ENCODE data around the gene NFYA. TPM values are rescaled to one million over a fixed set of nuclear protein-coding genes. Genes with fewer than 3 reads are reported as not detected.

NFYA gene
- total RNA-seq (2011; cell fraction: chromatin; rRNA removed; ENCODE audit: low replicate concordance), result 14.4 and 20.1 TPM in 2 replicates
- total RNA-seq (2011; cell fraction: nucleolus; rRNA removed), result 8.7 and 9.7 TPM in 2 replicates
- 11.2 and 12.9 TPM in 2 replicates for total RNA-seq (2011; cell fraction: nucleoplasm; rRNA removed)
- 18.6 and 23.8 TPM in 2 replicates for total RNA-seq (2014; rRNA removed)
- 19.2 and 20.4 TPM in 2 replicates for total RNA-seq (2014; rRNA removed; fragmentation: Illumina TruSeq; extraction: Trizol)
- total RNA-seq (2015; rRNA removed; fragmentation: Illumina TruSeq; extraction: Trizol), result 24.4 and 26.6 TPM in 2 replicates
- 24.3 and 27.4 TPM in 2 replicates for total RNA-seq (2021)
- 21.8 and 25.1 TPM in 2 replicates for polyA plus RNA-seq (2011; rRNA removed)
- polyA plus RNA-seq (2011; cell fraction: cytosol; rRNA removed), result 24.0 and 24.5 TPM in 2 replicates
- polyA plus RNA-seq (2011; cell fraction: nucleus; rRNA removed), result 31.2 and 32.0 TPM in 2 replicates
- polyA plus RNA-seq (2012), result 18.8 and 30.1 TPM in 2 replicates
- 31.2 and 37.1 TPM in 2 replicates for polyA plus RNA-seq (2014; fragmentation: Illumina TruSeq; extraction: Trizol)
- polyA plus RNA-seq (2014; fragmentation: Nextera tagmentation; extraction: Ambion mirVana), result 10 to 100 TPM in 1 of 2 experiments, 1 to 10 TPM in 1; 7.3 to 10.1 TPM
- 21.9 and 22.7 TPM in 2 replicates for polyA plus RNA-seq (2014; rRNA removed)
- polyA minus RNA-seq (2011; rRNA and poly(A)+ RNA removed), result 51.8 and 65.3 TPM in 2 replicates
- polyA minus RNA-seq (2011; cell fraction: cytosol; rRNA and poly(A)+ RNA removed), result 24.0 and 33.8 TPM in 2 replicates
- 11.7 and 20.1 TPM in 2 replicates for polyA minus RNA-seq (2011; cell fraction: nucleus; rRNA and poly(A)+ RNA removed)
- percentile 81 among the genes with signal in this experiment for Bru-seq, nascent RNA
- BruChase-seq, experiment 1, labeled RNA remaining after a 2-hour chase, result percentile 77 among the genes with signal in this experiment
- percentile 83 among the genes with signal in this experiment for BruChase-seq, experiment 2, labeled RNA remaining after a 6-hour chase
- long read RNA-seq, experiment 1, transcript NFYA-202 (9 exons, 1,660 nt), result major isoform, 38 of 132 reads
- long read RNA-seq, experiment 1, partial matches to known transcripts, result 29 of 132 reads
- long read RNA-seq, experiment 1, other reads (novel, unspliced or antisense), result 64 of 132 reads
- long read RNA-seq, experiment 2, transcript NFYA-202 (9 exons, 1,660 nt), result major isoform, 6 of 36 reads
- long read RNA-seq, experiment 2, partial matches to known transcripts, result 2 of 36 reads
- long read RNA-seq, experiment 2, other reads (novel, unspliced or antisense), result 28 of 36 reads
- long read RNA-seq, experiment 3, partial matches to known transcripts, result 2 of 8 reads
- long read RNA-seq, experiment 3, other reads (novel, unspliced or antisense), result 2 of 8 reads

GRCh38 chr6:41072836-41073202 lies at the start of gene NFYA:
NFYA (plus strand) TSS chr6:41072974; CDS start chr6:41079090, 6,116 bp downstream.
- ChIA-PET POLR2A (interaction anchor here (0.6 to 1.2 kb wide), 6 partner anchors 9 to 1740 kb away, joined by 3 to 5 read pairs (median 3); no protein-coding TSS in a partner anchor), CTCF (ENCODE audit: low intra/inter-chr PET ratio) (interaction anchor here (0.7 kb wide), 1 partner anchor 1777 kb away, joined by 3 read pairs; no protein-coding TSS in a partner anchor)
- Histone ChIP-seq H3K79me2 (ENCODE audit: control insufficient read depth, insufficient read depth, low read length) (peaks cover 64% of the 10 kb centered on the region), H3K27me3 (ENCODE audit: control insufficient read depth in 2 of 2, insufficient read depth in 2 of 2, low read length in 2 of 2) (no peaks in the 10 kb centered on the region), H3K9me1 (ENCODE audit: control insufficient read depth, insufficient read depth, low read length) (no peaks in the 10 kb centered on the region), H3K36me3 (ENCODE audit: control insufficient read depth, insufficient read depth, low read length) (peaks cover 36% of the 10 kb centered on the region; the same call in 2 of the 3 replicates), H3K9me3 (replicated peaks; ENCODE audit: control insufficient read depth, insufficient read depth, low read depth, low read length) (no peaks in the 10 kb centered on the region), H3K4me3 (peak within 1 kb of the TSS; percentile 83), H4K20me1 (replicated peaks; ENCODE audit: control insufficient read depth, insufficient read depth, low read length) (no peaks in the 10 kb centered on the region), H3K27ac (ENCODE audit: extremely low read depth, low read depth, low read length) (peak within 1 kb of the TSS; percentile 94), H2AFZ (ENCODE audit: low read depth, low read length) (peak within 1 kb of the TSS; percentile 88), H3K4me2 (ENCODE audit: insufficient read depth, low read length) (peak within 1 kb of the TSS; percentile 99), H3K9ac (ENCODE audit: insufficient read depth in 1 of 2, low read depth in 2 of 2, low read length in 2 of 2) (peak within 1 kb of the TSS; percentile 96 to 97), H3K4me1 (replicated peaks in 1 of 2; ENCODE audit: control insufficient read depth in 2 of 2, insufficient read depth in 2 of 2, low read length in 2 of 2) (peaks cover 9 to 21% of the 10 kb centered on the region in 2 experiments)
- no TSS peak for BruUV-seq (replicated peaks)
- in situ Hi-C loops (cut with MboI), result no loop called here
- ATAC-seq (peak; percentile 84), FAIRE-seq (no peak), DNase-seq (ENCODE audit: extremely low read depth in 1 of 4, low spot score in 3 of 4) (peak in 3 of 4 experiments; percentile 91 to 98 (median 93))
- WGBS (ENCODE audit: insufficient coverage, low coverage, missing lambda C conversion rate), result 1% methylated on average over 32 of the region's 37 CpGs
- intact Hi-C loops (cut with micrococcal nuclease), result loop anchor here (5.0 kb wide), 2 partner anchors 76 to 244 kb away; no protein-coding TSS in a partner anchor
- TF ChIP-seq KDM5B (IDR thresholded peaks at IDR 0.05; ENCODE audit: insufficient replicate concordance, low read depth, low read length), result no peak
- TF ChIP-seq CBFB (CRISPR knock-in tag; IDR thresholded peaks at IDR 0.05), result no peak
- TF ChIP-seq SP2 (IDR thresholded peaks at IDR 0.05; ENCODE audit: extremely low read depth, low read depth, low read length, poor library complexity, severe bottlenecking), result peak; percentile 51
- TF ChIP-seq CTCF (IDR thresholded peaks at IDR 0.05 in 2 of 3, conservative IDR thresholded peaks at IDR 0.05 in 1 of 3; ENCODE audit: insufficient read depth in 2 of 3, low read depth in 1 of 3, low read length in 3 of 3), result no peak
- TF ChIP-seq C11orf30 (IDR thresholded peaks at IDR 0.05; ENCODE audit: low read depth), result peak; percentile 52
- TF ChIP-seq ZNF175 (CRISPR knock-in tag; IDR thresholded peaks at IDR 0.05; ENCODE audit: low read depth), result peak; percentile 91
- no peak for TF ChIP-seq THAP12 (CRISPR knock-in tag; IDR thresholded peaks at IDR 0.05)
- no peak for TF ChIP-seq GATAD2B (IDR thresholded peaks at IDR 0.05; ENCODE audit: borderline replicate concordance)
- no peak for TF ChIP-seq ATF2 (CRISPR knock-in tag; IDR thresholded peaks at IDR 0.05)
- TF ChIP-seq RBFOX2 (IDR thresholded peaks at IDR 0.05; ENCODE audit: low read depth, low read length), result no peak
- TF ChIP-seq ZNF134 (CRISPR knock-in tag; conservative IDR thresholded peaks at IDR 0.05), result no peak

Data from K562 (cell line).